Peyer's patch (tissue), 4 donors: ENCODE results near the gene XPNPEP1.

Experiments used
- POLR2A ChIP-seq, 2 donors: fragments of 450-650 bp; IDR thresholded peaks; one replicate each; pipeline ENCODE4 v1.5.1; 2017; ENCODE audit warnings: antibody characterized with exemption in 2 of 2, mild to moderate bottlenecking in 2 of 2, moderate library complexity in 2 of 2
- TF ChIP-seq, protein P1 (sequence below), 6 experiments: fragments of 450-650 bp in 4 of 6; fragments of 200-600 bp in 2 of 6; sonication (generic) in 1 of 6; IDR thresholded peaks; one replicate each; pipeline ENCODE4 v1.5.1; 2017 to 2019; ENCODE audit warnings: antibody characterized with exemption in 6 of 6, mild to moderate bottlenecking in 3 of 6, moderate library complexity in 1 of 6

DNA sequence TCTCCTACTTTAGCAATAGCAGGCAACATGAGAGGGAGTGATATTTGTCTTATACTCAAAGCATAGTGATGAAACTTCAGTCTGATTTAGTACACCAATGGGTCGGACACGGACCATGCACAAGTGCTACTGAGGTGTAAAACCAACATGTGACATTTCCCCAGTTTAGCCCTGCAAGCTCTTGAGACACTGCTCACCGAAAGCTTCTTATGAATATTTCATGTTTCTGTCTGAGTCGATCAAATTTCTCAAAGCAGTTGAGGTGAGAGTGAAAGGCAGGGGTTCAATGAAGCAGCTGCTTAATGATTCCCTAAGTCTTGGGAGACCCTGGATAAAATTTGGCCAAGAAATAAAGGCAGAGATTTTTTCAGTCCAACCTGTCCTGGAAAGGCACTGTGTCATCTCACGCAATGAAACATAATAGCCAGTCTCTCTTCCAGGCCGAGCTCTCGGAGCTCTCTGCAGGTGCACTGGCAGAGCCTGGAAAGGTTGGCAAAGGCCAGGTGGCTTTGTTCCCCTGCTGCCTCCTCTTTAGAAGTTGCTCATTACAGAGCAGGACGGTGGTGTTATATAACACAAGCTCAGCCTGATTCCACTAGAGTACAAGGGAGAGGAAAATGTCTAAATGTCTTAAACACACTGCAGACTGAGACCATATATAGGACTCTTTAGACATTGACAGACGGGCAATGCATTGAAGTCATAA lies 33.9 kb upstream of the XPNPEP1 start:
- TF ChIP-seq, protein P1, sequence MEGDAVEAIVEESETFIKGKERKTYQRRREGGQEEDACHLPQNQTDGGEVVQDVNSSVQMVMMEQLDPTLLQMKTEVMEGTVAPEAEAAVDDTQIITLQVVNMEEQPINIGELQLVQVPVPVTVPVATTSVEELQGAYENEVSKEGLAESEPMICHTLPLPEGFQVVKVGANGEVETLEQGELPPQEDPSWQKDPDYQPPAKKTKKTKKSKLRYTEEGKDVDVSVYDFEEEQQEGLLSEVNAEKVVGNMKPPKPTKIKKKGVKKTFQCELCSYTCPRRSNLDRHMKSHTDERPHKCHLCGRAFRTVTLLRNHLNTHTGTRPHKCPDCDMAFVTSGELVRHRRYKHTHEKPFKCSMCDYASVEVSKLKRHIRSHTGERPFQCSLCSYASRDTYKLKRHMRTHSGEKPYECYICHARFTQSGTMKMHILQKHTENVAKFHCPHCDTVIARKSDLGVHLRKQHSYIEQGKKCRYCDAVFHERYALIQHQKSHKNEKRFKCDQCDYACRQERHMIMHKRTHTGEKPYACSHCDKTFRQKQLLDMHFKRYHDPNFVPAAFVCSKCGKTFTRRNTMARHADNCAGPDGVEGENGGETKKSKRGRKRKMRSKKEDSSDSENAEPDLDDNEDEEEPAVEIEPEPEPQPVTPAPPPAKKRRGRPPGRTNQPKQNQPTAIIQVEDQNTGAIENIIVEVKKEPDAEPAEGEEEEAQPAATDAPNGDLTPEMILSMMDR (IDR thresholded peaks at IDR 0.05) = no peak
- TF ChIP-seq POLR2A (IDR thresholded peaks at IDR 0.05) = no peak
